GM21360 (cell line): Measurements from ENCODE around the gene GABRB1.
A peak's percentile ranks its signal among the peaks of the same experiment; 100 is the strongest.
"Not testable (repeated sequence)": the region's sequence is repeated elsewhere in the genome, so short reads cannot be mapped to it uniquely, and the experiment has no call there.

Source experiments
- ATAC-seq: cut with Tn5 transposase; IDR thresholded peaks from one replicate; pipeline ENCODE4 v1.9.1; 2021; ENCODE audit warnings: mild to moderate bottlenecking, moderate library complexity; ENCODE audit not compliant: unreplicated experiment

Gene GABRB1

GRCh38 chr4:47378021-47378530, 346.7 kb downstream of the GABRB1 start:
- not testable (repeated sequence) for ATAC-seq

GRCh38 chr4:47381172-47381571, 349.8 kb downstream of the GABRB1 start:
- no peak for ATAC-seq

GRCh38 chr4:47382846-47383360, 351.5 kb downstream of the GABRB1 start:
- ATAC-seq, result no peak

GRCh38 chr4:47383829-47384427, 352.6 kb downstream of the GABRB1 start:
- ATAC-seq, result no peak

GRCh38 chr4:47386146-47386545, 354.8 kb downstream of the GABRB1 start:
- no peak for ATAC-seq

- ATAC-seq, result no peak
These were observed 355.3 kb downstream of the GABRB1 start for GRCh38 chr4:47386561-47387235.

- no peak for ATAC-seq
These were observed 359.2 kb downstream of the GABRB1 start for GRCh38 chr4:47390428-47391125.

GRCh38 chr4:47391256-47391655, 359.9 kb downstream of the GABRB1 start:
- no peak for ATAC-seq

- ATAC-seq, result no peak
These were observed 375.0 kb downstream of the GABRB1 start for GRCh38 chr4:47406408-47406807.

GRCh38 chr4:47410271-47410670, 378.9 kb downstream of the GABRB1 start:
- ATAC-seq, result no peak

- no peak for ATAC-seq
These were observed 382.2 kb downstream of the GABRB1 start for GRCh38 chr4:47413521-47413920.

GRCh38 chr4:47415719-47416118, 384.4 kb downstream of the GABRB1 start:
- peak; percentile 58 for ATAC-seq

GRCh38 chr4:47418147-47418546, 386.8 kb downstream of the GABRB1 start:
- ATAC-seq, result no peak

GRCh38 chr4:47419296-47419695, 387.9 kb downstream of the GABRB1 start:
- ATAC-seq, result no peak

- no peak for ATAC-seq
These were observed 394.3 kb downstream of the GABRB1 start for GRCh38 chr4:47425628-47426027.

- no peak for ATAC-seq
These were observed 396.6 kb downstream of the GABRB1 start for GRCh38 chr4:47427935-47428334.

GRCh38 chr4:47432749-47433148, 401.4 kb downstream of the GABRB1 start:
- ATAC-seq, result no peak

- no peak for ATAC-seq
These were observed 403.6 kb downstream of the GABRB1 start for GRCh38 chr4:47434931-47435330.

- ATAC-seq, result peak; percentile 85
These were observed 411.6 kb downstream of the GABRB1 start for GRCh38 chr4:47442980-47443379.

GRCh38 chr4:47444031-47444430, 412.7 kb downstream of the GABRB1 start:
- no peak for ATAC-seq

GRCh38 chr4:47451657-47452056, 420.3 kb downstream of the GABRB1 start:
- ATAC-seq, result no peak

GRCh38 chr4:47462799-47463234, 431.4 kb downstream of the GABRB1 start:
- ATAC-seq, result peak; percentile 11
